Adrenal gland (tissue), 5 donors: ENCODE measurements around the gene DPP10.

Experiments used
- CTCF ChIP-seq, 6 experiments: fragments of 450-650 bp in 4 of 6; fragments of 200-600 bp in 2 of 6; sonication (generic) in 1 of 6; IDR thresholded peaks; 1 replicate in 5 of 6; 2 replicates in 1 of 6; pipeline versions ENCODE4 v1.5.1 to v1.8.0; 2016 to 2021; ENCODE audit warnings: antibody characterized with exemption in 6 of 6, mild to moderate bottlenecking in 2 of 6, moderate library complexity in 1 of 6
- POLR2A ChIP-seq, 2 donors: fragments of 450-650 bp; IDR thresholded peaks; one replicate each; pipeline ENCODE4 v1.6.1; 2017; ENCODE audit warnings: antibody characterized with exemption in 2 of 2, mild to moderate bottlenecking in 2 of 2, moderate library complexity in 1 of 2
- donor health status: DM: no; HTN: no; CAD: no.

DNA sequence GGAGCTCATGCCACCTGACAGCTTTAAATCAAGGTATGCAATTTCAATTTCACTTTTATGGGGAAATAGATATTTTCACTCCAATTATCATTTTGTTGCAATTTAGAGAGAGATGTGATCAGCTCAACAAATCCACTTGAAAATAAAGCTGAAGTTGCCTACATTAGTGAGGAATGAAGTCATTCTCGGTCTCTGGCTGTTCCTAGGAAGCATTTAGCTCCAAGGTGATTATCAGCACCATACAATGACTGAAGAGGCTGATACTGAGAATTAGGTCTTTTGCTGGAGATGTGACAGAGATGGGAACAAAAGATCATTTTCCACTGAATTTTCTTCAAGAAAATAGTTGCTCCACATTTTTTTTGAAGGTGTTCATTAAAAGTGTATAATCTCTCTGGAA, 1303.7 kb downstream of the DPP10 start:
- TF ChIP-seq POLR2A (IDR thresholded peaks at IDR 0.05): no peak
- TF ChIP-seq CTCF (IDR thresholded peaks at IDR 0.05): no peak
